H1 (cell line): ENCODE results near the gene GCNA.

ENCODE experiments used
- CREB1 ChIP-seq: IDR thresholded peaks from 2 replicates; pipeline ENCODE4 v1.6.1; 2012; ENCODE audit warnings: inconsistent platforms
- CTCF ChIP-seq, 3 experiments: IDR thresholded peaks; 1 replicate in 2 of 3; 2 replicates in 1 of 3; pipeline versions ENCODE4 v1.5.1 to v1.6.1; 2011; ENCODE audit warnings: low read length in 3 of 3, mild to moderate bottlenecking in 3 of 3, inconsistent platforms in 2 of 3, low read depth in 1 of 3, moderate library complexity in 1 of 3; ENCODE audit not compliant: insufficient read depth in 1 of 3; ENCODE audit errors: control extremely low read depth in 1 of 3
- JUN ChIP-seq: IDR thresholded peaks from 2 replicates; pipeline ENCODE4 v1.6.1; 2011; ENCODE audit warnings: low read depth, mild to moderate bottlenecking, improper control_type of control experiment, low read length
- POLR2A ChIP-seq, 2 experiments: IDR thresholded peaks; 1 replicate in 1 of 2; 2 replicates in 1 of 2; pipeline ENCODE4 v1.6.1; 2011; ENCODE audit warnings: low read depth in 2 of 2, low read length in 2 of 2, mild to moderate bottlenecking in 2 of 2; ENCODE audit errors: control extremely low read depth in 1 of 2
- POLR2AphosphoS5 ChIP-seq: IDR thresholded peaks from 2 replicates; pipeline ENCODE4 v1.6.1; 2011; ENCODE audit warnings: low read depth, low read length

- TF ChIP-seq CTCF (IDR thresholded peaks at IDR 0.05; ENCODE audit: control extremely low read depth in 1 of 3, insufficient read depth in 1 of 3, low read depth in 1 of 3, low read length in 3 of 3) = no peak
- no peak for TF ChIP-seq JUN
- no peak for TF ChIP-seq POLR2A (IDR thresholded peaks at IDR 0.05; ENCODE audit: control extremely low read depth in 1 of 2, low read depth in 2 of 2, low read length in 2 of 2)
- no peak for TF ChIP-seq POLR2AphosphoS5
- TF ChIP-seq CREB1 = no peak
These were observed 37.4 kb upstream of the GCNA start for GRCh38 chrX:71540801-71541200.
